Muscle of leg (tissue), 11 donors: ENCODE results near the gene CAPZB. TPM values are rescaled to one million over a fixed set of nuclear protein-coding genes. Genes with fewer than 3 reads are reported as not detected.

Source experiments
- DNase-seq: peaks from one replicate; pipeline ENCODE4 v3.0.0; 2013
- H3K27ac ChIP-seq: one replicate; pipeline ENCODE4 v1.5.1; 2013; ENCODE audit warnings: mild to moderate bottlenecking, low read length, control low read depth
- H3K27me3 ChIP-seq: one replicate; pipeline ENCODE4 v1.6.1; 2013; ENCODE audit warnings: low read length; ENCODE audit not compliant: control insufficient read depth, insufficient read depth
- H3K36me3 ChIP-seq: one replicate; pipeline ENCODE4 v1.6.1; 2013; ENCODE audit warnings: low read length; ENCODE audit not compliant: control insufficient read depth, insufficient read depth
- H3K4me1 ChIP-seq: one replicate; pipeline ENCODE4 v1.6.1; 2013; ENCODE audit warnings: low read length; ENCODE audit not compliant: control insufficient read depth, insufficient read depth
- H3K4me3 ChIP-seq: one replicate; pipeline ENCODE4 v1.5.1; 2013; ENCODE audit warnings: low read length, control low read depth
- H3K9me3 ChIP-seq: replicated peaks from 2 replicates; pipeline ENCODE4 v1.6.1; 2013; ENCODE audit warnings: low read depth, low read length; ENCODE audit not compliant: control insufficient read depth
- WGBS: methylation state at CpG from one replicate; pipeline ENCODE4 v1.1.5; 2013; ENCODE audit warnings: missing lambda C conversion rate; ENCODE audit not compliant: insufficient coverage; 5-methylcytosine and 5-hydroxymethylcytosine counted together
- polyA plus RNA-seq, 8 donors: library from polyadenylated mRNA; unstranded; fragments of 120-200 nt; gene quantifications; one replicate each; pipeline versions ENCODE4 v1.2.1 to v1.2.3, GENCODE V29; 2013; ENCODE audit warnings: inconsistent platforms in 1 of 8, low replicate concordance in 1 of 8; ENCODE audit not compliant: insufficient read length in 8 of 8, insufficient read depth in 1 of 8
- total RNA-seq: library from RNA; stranded (reverse); fragments of 120-200 nt; gene quantifications from one replicate; pipeline ENCODE4 v1.2.4, GENCODE V29; 2013

The CAPZB gene
- total and polyA plus RNA-seq, 9 donors = 85.8 to 296 (median 267) TPM

DNA sequence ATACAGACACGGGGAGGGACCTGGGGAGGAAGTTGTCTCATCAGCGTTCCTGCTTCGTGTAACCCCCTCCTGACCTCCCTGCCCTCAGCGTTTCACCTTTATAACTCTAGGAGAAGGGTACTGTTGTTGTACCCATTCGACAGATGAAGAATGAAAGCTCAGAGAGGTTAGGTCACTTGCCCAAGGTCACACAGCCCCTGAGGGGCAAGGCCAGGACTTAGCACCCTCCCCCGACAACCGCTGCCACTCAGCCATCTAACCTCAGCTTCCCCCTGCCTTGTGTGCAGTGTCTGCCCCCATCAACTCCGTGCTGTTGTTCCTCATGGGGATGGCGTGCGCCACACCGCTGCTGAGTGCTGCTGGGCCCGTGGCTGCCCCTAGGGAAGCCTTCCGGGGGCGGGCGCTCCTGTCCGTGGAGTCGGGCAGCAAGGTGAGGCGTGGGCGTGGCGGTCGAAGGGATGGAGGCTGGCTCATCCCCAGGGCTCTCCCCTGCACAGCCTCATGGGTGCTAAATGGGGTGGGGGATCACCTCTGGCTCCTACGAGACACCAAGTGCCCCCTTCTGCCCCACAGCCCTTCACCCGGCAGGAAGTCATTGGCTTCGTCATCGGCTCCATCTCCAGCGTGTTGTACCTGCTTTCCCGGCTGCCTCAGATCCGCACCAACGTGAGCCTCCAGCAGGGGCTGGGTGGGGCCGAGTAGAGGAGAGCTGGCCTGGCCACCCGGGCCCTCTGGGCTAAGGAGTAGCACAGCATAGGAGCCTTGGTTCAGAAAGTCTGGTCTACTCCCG lies 159.2 kb downstream of the CAPZB start:
- peaks cover 78% of the 10 kb centered on the region for H3K36me3 ChIP-seq
- DNase-seq = no peak
- 82% methylated on average over 27 of the region's 32 CpGs for WGBS
- H3K27ac ChIP-seq = no peak overlapping the region
- no peaks in the 10 kb centered on the region for H3K9me3 ChIP-seq
- no peaks in the 10 kb centered on the region for H3K27me3 ChIP-seq
- H3K4me3 ChIP-seq = no peak overlapping the region
- H3K4me1 ChIP-seq = no peaks in the 10 kb centered on the region

DNA sequence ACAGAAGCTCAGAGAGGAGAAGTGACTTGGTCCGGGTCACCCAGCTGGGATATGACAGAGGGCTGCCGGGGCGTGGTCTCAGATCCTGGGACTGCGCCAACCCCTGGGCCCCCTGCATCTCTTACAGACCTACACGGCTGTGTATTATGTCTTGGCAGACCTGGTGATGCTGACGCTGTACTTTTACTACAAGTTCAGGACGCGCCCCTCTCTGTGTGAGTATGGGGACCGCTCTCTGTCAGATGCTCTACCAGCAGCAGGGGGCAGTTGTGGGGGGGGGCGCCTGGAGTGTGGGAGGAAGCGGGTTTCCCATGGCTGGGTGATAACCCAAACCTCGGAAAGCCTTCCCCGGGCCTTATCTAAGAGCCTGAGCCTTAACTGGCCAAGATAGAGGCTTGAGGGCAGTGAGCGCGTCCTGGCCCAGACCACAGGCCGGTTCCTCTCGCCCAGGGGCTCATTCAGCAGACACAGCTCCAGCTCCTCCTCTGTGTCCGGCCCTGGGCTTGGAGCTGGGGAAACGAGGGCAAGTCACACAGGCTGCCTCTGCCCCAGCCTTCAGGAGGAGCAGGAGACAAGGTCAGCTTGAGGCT lies 159.9 kb downstream of the CAPZB start:
- no peak overlapping the region for H3K27ac ChIP-seq
- H3K9me3 ChIP-seq = no peaks in the 10 kb centered on the region
- no peaks in the 10 kb centered on the region for H3K4me1 ChIP-seq
- no peaks in the 10 kb centered on the region for H3K27me3 ChIP-seq
- no peak overlapping the region for H3K4me3 ChIP-seq
- peaks cover 76% of the 10 kb centered on the region for H3K36me3 ChIP-seq
- DNase-seq = no peak
- WGBS = 86% methylated on average over 15 of the region's 19 CpGs

- H3K4me3 ChIP-seq = no peak overlapping the region
- no peaks in the 10 kb centered on the region for H3K27me3 ChIP-seq
- H3K4me1 ChIP-seq = no peaks in the 10 kb centered on the region
- no peak overlapping the region for H3K27ac ChIP-seq
- DNase-seq = no peak
- WGBS = 98% methylated on average over 9 of the region's 9 CpGs
- H3K9me3 ChIP-seq = no peaks in the 10 kb centered on the region
- H3K36me3 ChIP-seq = peaks cover 68% of the 10 kb centered on the region
These were observed 160.7 kb downstream of the CAPZB start for GRCh38 chr1:19324665-19324990.

- H3K36me3 ChIP-seq = peaks cover 63% of the 10 kb centered on the region
- no peaks in the 10 kb centered on the region for H3K27me3 ChIP-seq
- 81% methylated on average over 19 of the region's 23 CpGs for WGBS
These were observed 161.2 kb downstream of the CAPZB start for GRCh38 chr1:19323987-19324664.

DNA sequence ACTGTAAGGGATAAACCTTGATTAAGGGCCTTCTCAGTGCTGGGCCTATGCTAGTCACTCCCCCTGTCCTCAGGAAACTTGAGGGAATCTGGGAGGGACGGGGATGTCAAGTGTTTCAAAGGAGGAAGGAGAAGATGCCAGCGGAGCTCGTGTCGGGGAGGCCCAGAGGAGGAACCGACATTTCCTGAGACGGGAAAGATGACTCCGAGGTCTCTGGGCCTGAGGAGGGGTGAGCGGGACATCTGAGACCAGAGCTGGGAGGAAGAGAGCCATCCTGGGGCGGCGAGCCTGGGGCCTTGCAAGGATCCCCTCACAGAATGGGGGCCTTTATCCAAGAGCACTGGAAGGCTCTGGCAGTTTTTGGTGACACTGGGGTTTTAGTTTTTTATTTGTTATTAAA lies 162.9 kb downstream of the CAPZB start:
- H3K27ac ChIP-seq = no peak overlapping the region
- DNase-seq = no peak
- no peaks in the 10 kb centered on the region for H3K27me3 ChIP-seq
- H3K4me3 ChIP-seq = no peak overlapping the region
- H3K9me3 ChIP-seq = no peaks in the 10 kb centered on the region
- peaks cover 64% of the 10 kb centered on the region for H3K36me3 ChIP-seq
- WGBS = 53% methylated on average over 8 of the region's 10 CpGs
- no peaks in the 10 kb centered on the region for H3K4me1 ChIP-seq

More at GRCh38 chr1:19323987-19324664, 161.2 kb downstream of the CAPZB start:
- Histone ChIP-seq H3K4me3 (no peak overlapping the region), H3K4me1 (no peaks in the 10 kb centered on the region), H3K27ac (no peak overlapping the region), H3K9me3 (no peaks in the 10 kb centered on the region)
- no peak for DNase-seq

- H3K9me3 ChIP-seq = no peaks in the 10 kb centered on the region
- H3K27me3 ChIP-seq = no peaks in the 10 kb centered on the region
- no peak for DNase-seq
- H3K4me1 ChIP-seq = peaks cover 1% of the 10 kb centered on the region
- H3K36me3 ChIP-seq = peaks cover 60% of the 10 kb centered on the region
- no peak overlapping the region for H3K27ac ChIP-seq
- WGBS = no CpG with 5 or more reads among the region's 3 CpGs
- no peak overlapping the region for H3K4me3 ChIP-seq
These were observed 164.3 kb downstream of the CAPZB start for GRCh38 chr1:19321071-19321470.

- Histone ChIP-seq H3K4me1 (peaks cover 5% of the 10 kb centered on the region), H3K27me3 (no peaks in the 10 kb centered on the region), H3K4me3 (no peak overlapping the region), H3K36me3 (peaks cover 52% of the 10 kb centered on the region), H3K27ac (no peak overlapping the region), H3K9me3 (no peaks in the 10 kb centered on the region)
- no peak for DNase-seq
- 85% methylated on average over 2 of the region's 3 CpGs for WGBS
These were observed 166.1 kb downstream of the CAPZB start for GRCh38 chr1:19319196-19319595.

DNA sequence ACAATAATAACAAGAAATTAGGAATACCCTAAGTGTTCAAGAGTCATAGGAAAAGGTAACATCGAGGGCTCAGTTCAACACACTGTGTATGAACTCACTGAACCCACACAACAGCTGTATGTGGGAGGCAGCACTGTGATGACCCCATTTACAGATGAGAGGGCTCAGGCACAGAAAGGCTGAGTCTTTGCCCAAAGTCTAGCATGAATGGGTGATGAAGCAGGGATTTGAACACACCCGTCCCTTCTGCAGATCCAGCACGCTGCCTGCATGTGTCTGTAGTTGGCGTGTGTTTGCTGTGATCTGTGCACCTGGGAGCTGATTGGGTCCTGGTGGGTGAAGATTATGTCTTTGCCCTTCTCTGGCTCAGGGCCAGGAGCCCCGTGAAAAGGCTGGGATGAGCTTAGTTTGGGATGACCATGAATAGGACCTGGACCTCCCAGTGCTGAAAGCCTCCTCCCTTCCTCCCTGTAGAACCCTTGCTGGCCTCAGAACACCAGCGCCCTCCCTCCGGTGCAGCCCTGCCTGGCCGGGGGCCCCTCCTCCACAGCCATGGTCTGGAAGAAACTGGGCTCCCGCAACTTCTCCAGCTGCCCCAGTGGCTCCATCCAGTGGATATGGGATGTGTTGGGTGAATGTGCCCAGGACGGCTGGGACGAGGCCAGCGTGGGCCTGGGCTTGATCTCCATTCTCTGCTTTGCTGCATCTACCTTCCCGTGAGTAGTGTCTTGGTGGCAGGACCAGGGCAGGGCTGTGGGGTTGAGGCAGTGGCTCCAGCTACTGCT lies 168.0 kb downstream of the CAPZB start:
- Histone ChIP-seq H3K9me3 (no peaks in the 10 kb centered on the region), H3K4me3 (no peak overlapping the region), H3K4me1 (peaks cover 20% of the 10 kb centered on the region), H3K27me3 (no peaks in the 10 kb centered on the region), H3K36me3 (peaks cover 45% of the 10 kb centered on the region), H3K27ac (no peak overlapping the region)
- 73% methylated on average over 4 of the region's 13 CpGs for WGBS
- no peak for DNase-seq

DNA sequence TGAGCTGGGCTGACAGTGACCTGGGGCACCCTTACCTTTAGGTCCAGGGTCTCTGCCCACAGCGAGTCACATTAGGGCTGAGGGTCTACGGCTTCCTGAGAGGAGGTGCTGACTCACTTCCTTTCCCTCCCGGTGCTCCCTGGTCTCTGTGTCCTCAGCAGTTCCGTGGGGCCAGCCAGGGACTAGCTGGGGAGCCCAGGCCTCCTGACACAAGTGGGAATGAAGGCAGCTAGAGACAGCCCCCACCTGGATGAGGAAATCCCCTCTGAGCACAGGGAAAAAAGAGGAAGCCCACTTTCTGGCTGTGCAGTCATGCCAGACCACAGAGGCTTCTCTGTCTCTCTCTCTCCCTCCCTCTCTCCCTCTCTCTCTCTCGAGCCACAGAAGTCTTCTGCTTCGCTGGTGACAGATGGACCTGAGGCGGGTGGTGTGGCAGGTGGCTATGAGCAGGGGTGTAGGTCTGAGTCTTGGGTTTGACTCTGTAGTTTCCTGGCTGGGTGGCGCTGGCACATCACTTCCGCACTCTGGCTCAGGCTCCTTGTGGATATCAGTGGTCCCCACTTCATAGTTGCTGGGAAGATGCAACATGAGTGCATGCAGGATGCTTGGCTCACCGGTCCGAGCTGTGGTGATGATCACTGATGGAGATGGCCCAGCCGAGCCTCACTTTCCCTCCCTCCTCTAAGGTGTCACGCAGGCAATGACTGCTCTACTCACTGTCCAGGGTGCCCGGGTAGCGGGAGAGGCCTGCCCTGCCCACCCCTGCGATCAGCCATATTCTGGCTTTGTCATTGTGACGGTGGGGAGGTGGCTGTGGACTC lies 169.8 kb downstream of the CAPZB start:
- peaks cover 38% of the 10 kb centered on the region for H3K36me3 ChIP-seq
- no peaks in the 10 kb centered on the region for H3K27me3 ChIP-seq
- peaks cover 29% of the 10 kb centered on the region for H3K4me1 ChIP-seq
- H3K9me3 ChIP-seq = no peaks in the 10 kb centered on the region
- no peak overlapping the region for H3K4me3 ChIP-seq
- no peak overlapping the region for H3K27ac ChIP-seq
- DNase-seq = no peak
- 76% methylated on average over 3 of the region's 17 CpGs for WGBS
